HEK293T (cell line): ENCODE measurements around the gene CHMP1A.
"Not testable (repeated sequence)": the region's sequence is repeated elsewhere in the genome, so short reads cannot be mapped to it uniquely, and the experiment has no call there.

Experiments used
- CTCF ChIA-PET: fragments of 350-600 bp; formaldehyde crosslinking; extraction: SDS; loops from one replicate; lab custom pipeline; 2021; ENCODE audit warnings: antibody characterized with exemption, inconsistent platforms; lab: Yijun Ruan, JAX
- POLR2A ChIA-PET: fragments of 350-600 bp; formaldehyde crosslinking; extraction: SDS; loops from one replicate; lab custom pipeline; 2020; ENCODE audit warnings: antibody characterized with exemption, inconsistent platforms; lab: Yijun Ruan, JAX
- DNase-seq: peaks from one replicate; pipeline ENCODE4 v3.0.0; 2012; ENCODE audit warnings: mixed read lengths; ENCODE audit errors: extremely low spot score
- ARNT ChIP-seq: fragments of 450-650 bp; IDR thresholded peaks from 2 replicates; pipeline ENCODE4 v1.6.1; 2017; ENCODE audit warnings: mild to moderate bottlenecking
- BHLHE40 ChIP-seq: fragments of 450-650 bp; IDR thresholded peaks from 2 replicates; pipeline ENCODE4 v1.6.1; 2016; ENCODE audit warnings: mild to moderate bottlenecking, moderate library complexity, borderline replicate concordance
- CTBP1 ChIP-seq: fragments of 450-650 bp; IDR thresholded peaks from 2 replicates; pipeline ENCODE4 v1.6.1; 2016; ENCODE audit warnings: borderline replicate concordance
- ELF4 ChIP-seq: fragments of 450-650 bp; IDR thresholded peaks from 2 replicates; pipeline ENCODE4 v1.6.1; 2017; ENCODE audit warnings: antibody characterized with exemption
- FOXA1 ChIP-seq: fragments of 450-650 bp; IDR thresholded peaks from 2 replicates; pipeline ENCODE4 v1.6.1; 2016; ENCODE audit warnings: mild to moderate bottlenecking
- FOXK2 ChIP-seq: fragments of 450-650 bp; IDR thresholded peaks from 2 replicates; pipeline ENCODE4 v1.6.1; 2016; ENCODE audit warnings: mild to moderate bottlenecking
- FOXM1 ChIP-seq: fragments of 450-650 bp; IDR thresholded peaks from 2 replicates; pipeline ENCODE4 v1.6.1; 2017; ENCODE audit warnings: mild to moderate bottlenecking, borderline replicate concordance
- HDGF ChIP-seq: fragments of 450-650 bp; IDR thresholded peaks from 2 replicates; pipeline ENCODE4 v1.6.1; 2017; ENCODE audit warnings: antibody characterized with exemption, borderline replicate concordance
- L3MBTL2 ChIP-seq: fragments of 450-650 bp; conservative IDR thresholded peaks from 2 replicates; pipeline ENCODE4 v1.6.1; 2016; ENCODE audit warnings: mild to moderate bottlenecking
- LEF1 ChIP-seq: fragments of 450-650 bp; IDR thresholded peaks from 2 replicates; pipeline ENCODE4 v1.6.1; 2017; ENCODE audit warnings: mild to moderate bottlenecking, borderline replicate concordance
- NFRKB ChIP-seq: fragments of 450-650 bp; IDR thresholded peaks from 2 replicates; pipeline ENCODE4 v1.6.1; 2016; ENCODE audit warnings: mild to moderate bottlenecking, moderate library complexity
- PKNOX1 ChIP-seq: fragments of 450-650 bp; IDR thresholded peaks from 2 replicates; pipeline ENCODE4 v1.6.1; 2016
- SP1 ChIP-seq: fragments of 450-650 bp; IDR thresholded peaks from 2 replicates; pipeline ENCODE4 v1.6.1; 2017
- SUZ12 ChIP-seq: fragments of 450-650 bp; IDR thresholded peaks from 2 replicates; pipeline ENCODE4 v1.6.1; 2016; ENCODE audit warnings: mild to moderate bottlenecking
- TARDBP ChIP-seq: fragments of 450-650 bp; IDR thresholded peaks from 2 replicates; pipeline ENCODE4 v1.6.1; 2016
- ZNF384 ChIP-seq: fragments of 450-650 bp; IDR thresholded peaks from 2 replicates; pipeline ENCODE4 v1.6.1; 2016

CHMP1A gene

GRCh38 chr16:89638455-89638854 lies 19.1 kb downstream of the CHMP1A start:
- TF ChIP-seq FOXA1 (no peak), NFRKB (no peak), LEF1 (no peak), CTBP1 (no peak), SP1 (no peak), PKNOX1 (no peak), FOXK2 (no peak), FOXM1 (no peak), L3MBTL2 (no peak), BHLHE40 (no peak), ELF4 (no peak), ZNF384 (no peak), SUZ12 (no peak), HDGF (no peak), TARDBP (no peak), ARNT (no peak)
- ChIA-PET POLR2A (no interaction called here), CTCF (no interaction called here)
- no peak for DNase-seq

DNA sequence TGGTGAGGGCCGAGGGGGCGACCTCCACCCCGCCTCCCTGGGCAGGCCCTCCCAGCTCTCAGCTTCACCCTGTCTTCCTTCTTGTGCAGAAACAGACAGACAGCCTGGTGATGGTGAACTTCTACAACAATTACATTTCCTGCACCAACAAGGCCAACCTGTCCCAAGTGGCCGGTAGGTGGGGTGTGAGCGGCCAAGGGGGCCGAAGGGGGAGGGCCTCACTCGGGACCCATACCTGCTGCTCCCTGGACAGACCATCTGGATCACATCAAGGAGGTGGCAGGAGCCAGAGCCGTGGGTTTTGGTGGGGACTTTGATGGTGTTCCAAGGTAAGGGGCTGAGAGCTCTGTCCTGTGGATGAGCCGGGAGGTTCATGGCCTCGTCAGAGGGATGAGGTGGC lies 20.1 kb downstream of the CHMP1A start:
- POLR2A ChIA-PET: no interaction called here
- TF ChIP-seq NFRKB (no peak), CTBP1 (no peak), ZNF384 (no peak), FOXK2 (no peak), SP1 (no peak), FOXA1 (no peak), LEF1 (no peak), ARNT (no peak), PKNOX1 (no peak), HDGF (no peak), ELF4 (no peak), TARDBP (no peak), L3MBTL2 (no peak), SUZ12 (no peak), FOXM1 (no peak), BHLHE40 (no peak)
- no peak for DNase-seq
- CTCF ChIA-PET: no interaction called here

- POLR2A ChIA-PET: no interaction called here
Observed at GRCh38 chr16:89636663-89637062, 20.8 kb downstream of the CHMP1A start.

GRCh38 chr16:89634463-89635385 lies 22.8 kb downstream of the CHMP1A start:
- DNase-seq, POLR2A ChIA-PET: not testable (repeated sequence)
- CTCF ChIA-PET: interaction anchor here (0.6 kb wide), 1 partner anchor 32 kb away, joined by 3 read pairs; no protein-coding TSS in a partner anchor

More at GRCh38 chr16:89636663-89637062, 20.8 kb downstream of the CHMP1A start:
- CTCF ChIA-PET: no interaction called here
- no peak for DNase-seq
- TF ChIP-seq L3MBTL2: no peak
- TF ChIP-seq ARNT: no peak
- TF ChIP-seq ZNF384: no peak
- TF ChIP-seq TARDBP: no peak
- TF ChIP-seq SUZ12: no peak
- no peak for TF ChIP-seq FOXA1
- TF ChIP-seq BHLHE40: no peak
- TF ChIP-seq LEF1: no peak
- TF ChIP-seq FOXK2: no peak
- TF ChIP-seq NFRKB: no peak
- no peak for TF ChIP-seq FOXM1
- TF ChIP-seq HDGF: no peak
- TF ChIP-seq CTBP1: no peak
- no peak for TF ChIP-seq PKNOX1
- TF ChIP-seq SP1: no peak
- no peak for TF ChIP-seq ELF4

DNA sequence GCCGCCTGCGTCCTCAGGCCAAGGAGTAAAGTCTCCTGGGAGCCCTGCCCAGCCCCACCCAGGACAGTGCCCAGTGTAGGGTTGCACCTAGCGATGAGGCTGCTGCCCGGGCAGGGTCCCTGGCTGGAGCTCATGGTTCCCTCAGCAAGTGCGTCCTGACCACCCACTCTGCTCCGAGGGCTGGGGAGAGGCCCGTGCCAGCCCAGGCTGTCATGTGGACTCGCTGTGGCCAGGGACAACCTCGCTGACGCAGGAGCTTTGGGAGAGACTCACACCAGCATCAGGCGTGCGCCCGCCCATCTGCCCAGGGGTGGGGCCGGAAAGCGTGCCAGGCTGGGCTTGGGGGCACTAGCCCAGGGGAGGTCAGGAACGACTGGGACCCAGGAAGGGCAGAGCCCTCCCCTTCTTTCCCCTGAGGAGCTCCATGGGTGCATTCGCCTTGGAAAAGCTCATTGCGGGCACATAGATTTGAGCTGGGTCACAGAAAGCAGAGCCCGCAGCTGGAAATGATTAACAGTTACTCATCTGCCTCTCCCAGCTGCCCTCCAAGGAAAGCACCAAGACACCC lies 24.4 kb downstream of the CHMP1A start:
- TF ChIP-seq SUZ12 (no peak), CTBP1 (no peak), SP1 (no peak), ZNF384 (no peak), PKNOX1 (no peak), BHLHE40 (no peak), ELF4 (no peak), NFRKB (no peak), L3MBTL2 (no peak), FOXM1 (no peak), HDGF (no peak)
- ChIA-PET CTCF (interaction anchor here (0.6 kb wide), 1 partner anchor 19 kb away, joined by 4 read pairs; no protein-coding TSS in a partner anchor), POLR2A (no interaction called here)
- DNase-seq: no peak
